Measurements from ENCODE around the gene AZGP1. TPM values are rescaled to one million over a fixed set of nuclear protein-coding genes. Genes with fewer than 3 reads are reported as not detected.
"Not testable (repeated sequence)": the region's sequence is repeated elsewhere in the genome, so short reads cannot be mapped to it uniquely, and the experiment has no call there.

The AZGP1 gene
- total RNA-seq, 1 experiment from 2014 or later: 0.18 TPM

GRCh38 chr7:99938296-99938695 lies 37.5 kb downstream of the AZGP1 start:
- no peaks in the 10 kb centered on the region for H3K79me2 ChIP-seq (ENCODE audit: low read length)
- CTCF ChIA-PET: no interaction called here
- no peaks in the 10 kb centered on the region for H4K20me1 ChIP-seq (ENCODE audit: low read length)
- no peaks in the 10 kb centered on the region for H3K4me1 ChIP-seq (ENCODE audit: insufficient read depth, low read length)
- no peak overlapping the region for H3K4me3 ChIP-seq (ENCODE audit: low read length)
- ATAC-seq (no peak), DNase-seq (no peak)
- TF ChIP-seq, protein P1, sequence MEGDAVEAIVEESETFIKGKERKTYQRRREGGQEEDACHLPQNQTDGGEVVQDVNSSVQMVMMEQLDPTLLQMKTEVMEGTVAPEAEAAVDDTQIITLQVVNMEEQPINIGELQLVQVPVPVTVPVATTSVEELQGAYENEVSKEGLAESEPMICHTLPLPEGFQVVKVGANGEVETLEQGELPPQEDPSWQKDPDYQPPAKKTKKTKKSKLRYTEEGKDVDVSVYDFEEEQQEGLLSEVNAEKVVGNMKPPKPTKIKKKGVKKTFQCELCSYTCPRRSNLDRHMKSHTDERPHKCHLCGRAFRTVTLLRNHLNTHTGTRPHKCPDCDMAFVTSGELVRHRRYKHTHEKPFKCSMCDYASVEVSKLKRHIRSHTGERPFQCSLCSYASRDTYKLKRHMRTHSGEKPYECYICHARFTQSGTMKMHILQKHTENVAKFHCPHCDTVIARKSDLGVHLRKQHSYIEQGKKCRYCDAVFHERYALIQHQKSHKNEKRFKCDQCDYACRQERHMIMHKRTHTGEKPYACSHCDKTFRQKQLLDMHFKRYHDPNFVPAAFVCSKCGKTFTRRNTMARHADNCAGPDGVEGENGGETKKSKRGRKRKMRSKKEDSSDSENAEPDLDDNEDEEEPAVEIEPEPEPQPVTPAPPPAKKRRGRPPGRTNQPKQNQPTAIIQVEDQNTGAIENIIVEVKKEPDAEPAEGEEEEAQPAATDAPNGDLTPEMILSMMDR (conservative IDR thresholded peaks at IDR 0.05; ENCODE audit: low read depth, low read length): no peak
- TF ChIP-seq EZH2 (IDR thresholded peaks at IDR 0.05; ENCODE audit: low read length, unreplicated experiment): no peak
- TF ChIP-seq EZH2phosphoT487 (IDR thresholded peaks at IDR 0.05; ENCODE audit: borderline replicate concordance, low read length): no peak
- H3K4me2 ChIP-seq (ENCODE audit: low read length): no peak overlapping the region
- H3K9me2 ChIP-seq (replicated peaks; ENCODE audit: low read length): no peaks in the 10 kb centered on the region
- intact Hi-C loops (cut with micrococcal nuclease): no loop called here
- H2AFZ ChIP-seq (ENCODE audit: low read length): no peak overlapping the region
- no peaks in the 10 kb centered on the region; the same call in 1 of the 2 replicates for H3K9me3 ChIP-seq (ENCODE audit: low read length)
- no peak overlapping the region for H3K27ac ChIP-seq (ENCODE audit: low read length)
- POLR2A ChIA-PET (ENCODE audit: unreplicated experiment): no interaction called here
- H3K9ac ChIP-seq (ENCODE audit: low read length): no peak overlapping the region
- H3K27me3 ChIP-seq (ENCODE audit: low read length): peaks cover 43% of the 10 kb centered on the region
- H3K36me3 ChIP-seq (ENCODE audit: low read depth, low read length): no peaks in the 10 kb centered on the region
- H3F3A ChIP-seq (ENCODE audit: low read length, unreplicated experiment): no peaks in the 10 kb centered on the region
- BruUV-seq (replicated peaks): no TSS peak

DNA sequence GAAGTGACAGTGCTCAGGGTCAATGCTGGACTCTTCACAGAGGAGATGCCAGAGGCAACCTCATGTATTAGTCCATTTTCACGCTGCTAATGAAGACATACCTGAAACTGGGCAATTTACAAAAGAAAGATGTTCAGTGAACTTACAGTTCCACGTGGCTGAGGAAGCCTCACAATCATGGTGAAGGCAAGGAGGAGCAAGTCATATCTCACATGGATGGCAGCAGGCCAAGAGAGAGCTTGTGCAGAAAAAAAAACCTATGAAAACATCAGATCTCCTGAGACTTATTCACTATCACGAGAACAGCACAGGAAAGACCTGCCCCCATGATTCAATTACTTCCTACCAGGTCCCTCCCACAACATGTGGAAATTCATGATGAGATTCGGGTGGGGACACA lies 40.8 kb downstream of the AZGP1 start:
- H3K79me2 ChIP-seq (ENCODE audit: low read length); H3K9me2 ChIP-seq (replicated peaks; ENCODE audit: low read length); H3K4me3 ChIP-seq (ENCODE audit: low read length); POLR2A ChIA-PET (ENCODE audit: unreplicated experiment); H4K20me1 ChIP-seq (ENCODE audit: low read length); ATAC-seq; H3K9me3 ChIP-seq (ENCODE audit: low read length); H3K4me2 ChIP-seq (ENCODE audit: low read length); CTCF ChIA-PET; intact Hi-C loops (cut with micrococcal nuclease); H3K9ac ChIP-seq (ENCODE audit: low read length); H3F3A ChIP-seq (ENCODE audit: low read length, unreplicated experiment); H3K4me1 ChIP-seq (ENCODE audit: insufficient read depth, low read length); H2AFZ ChIP-seq (ENCODE audit: low read length); DNase-seq; BruUV-seq (replicated peaks); H3K27ac ChIP-seq (ENCODE audit: low read length); H3K36me3 ChIP-seq (ENCODE audit: low read depth, low read length): not testable (repeated sequence)
- peaks cover 47% of the 10 kb centered on the region for H3K27me3 ChIP-seq (ENCODE audit: low read length)

GRCh38 chr7:99930376-99930775 lies 45.5 kb downstream of the AZGP1 start:
- Histone ChIP-seq H3K27me3 (ENCODE audit: low read length) (peaks cover 41% of the 10 kb centered on the region), H2AFZ (ENCODE audit: low read length) (no peak overlapping the region), H3K4me1 (ENCODE audit: insufficient read depth, low read length) (no peaks in the 10 kb centered on the region; the same call in 1 of the 2 replicates), H4K20me1 (ENCODE audit: low read length) (no peaks in the 10 kb centered on the region), H3K36me3 (ENCODE audit: low read depth, low read length) (no peaks in the 10 kb centered on the region), H3K9me2 (replicated peaks; ENCODE audit: low read length) (no peaks in the 10 kb centered on the region), H3K27ac (ENCODE audit: low read length) (no peak overlapping the region), H3F3A (ENCODE audit: low read length, unreplicated experiment) (no peaks in the 10 kb centered on the region), H3K4me3 (ENCODE audit: low read length) (no peak overlapping the region), H3K4me2 (ENCODE audit: low read length) (no peak overlapping the region), H3K9me3 (ENCODE audit: low read length) (no peaks in the 10 kb centered on the region), H3K9ac (ENCODE audit: low read length) (no peak overlapping the region), H3K79me2 (ENCODE audit: low read length) (no peaks in the 10 kb centered on the region)
- CTCF ChIA-PET: no interaction called here
- POLR2A ChIA-PET (ENCODE audit: unreplicated experiment): no interaction called here
- TF ChIP-seq EZH2 (IDR thresholded peaks at IDR 0.05; ENCODE audit: low read length, unreplicated experiment) (no peak), EZH2phosphoT487 (IDR thresholded peaks at IDR 0.05; ENCODE audit: borderline replicate concordance, low read length) (no peak)
- TF ChIP-seq, protein P1 (conservative IDR thresholded peaks at IDR 0.05; ENCODE audit: low read depth, low read length): no peak
- no TSS peak for BruUV-seq (replicated peaks)
- DNase-seq (no peak), ATAC-seq (no peak)
- intact Hi-C loops (cut with micrococcal nuclease): no loop called here
